BJ (cell line): ENCODE data around the gene KIF13A. TPM values are rescaled to one million over a fixed set of nuclear protein-coding genes. Genes with fewer than 3 reads are reported as not detected.

ENCODE experiments used
- CTCF ChIA-PET: fragments of 350-600 bp; formaldehyde crosslinking; extraction: SDS; loops from one replicate; lab custom pipeline; 2021; ENCODE audit warnings: antibody characterized with exemption, inconsistent platforms; lab: Yijun Ruan, JAX
- POLR2A ChIA-PET: fragments of 300-600 bp; sonication (Branson Sonifier 250); formaldehyde crosslinking; extraction: SDS; loops from one replicate; lab custom pipeline; 2021; ENCODE audit warnings: antibody characterized with exemption; lab: Charles Lee
- DNase-seq: peaks from one replicate; pipeline ENCODE4 v3.0.0-alpha.2; 2011; ENCODE audit warnings: low read depth
- H3K27me3 ChIP-seq: 2 replicates; pipeline ENCODE4 v1.6.0; 2011; ENCODE audit warnings: low read length; ENCODE audit not compliant: control insufficient read depth, insufficient read depth
- H3K36me3 ChIP-seq: 2 replicates; pipeline ENCODE4 v1.5.1; 2011; ENCODE audit warnings: low read length; ENCODE audit not compliant: control insufficient read depth, insufficient read depth
- H3K4me3 ChIP-seq: 2 replicates; pipeline ENCODE4 v1.5.1; 2011; ENCODE audit warnings: low read depth, mild to moderate bottlenecking, control low read depth, low read length
- CTCF ChIP-seq: IDR thresholded peaks from 2 replicates; pipeline ENCODE4 v1.5.1; 2011; ENCODE audit warnings: low read depth, mild to moderate bottlenecking, control low read depth, inconsistent platforms, low read length, moderate library complexity; ENCODE audit not compliant: insufficient read depth
- polyA plus RNA-seq: library from polyadenylated mRNA; depleted of rRNA; stranded (reverse); fragments of >200 nt; gene quantifications from 2 replicates; pipeline ENCODE4 v1.2.3, GENCODE V29; 2011

The KIF13A gene
- polyA plus RNA-seq, 1 experiment: 41.4 TPM

DNA sequence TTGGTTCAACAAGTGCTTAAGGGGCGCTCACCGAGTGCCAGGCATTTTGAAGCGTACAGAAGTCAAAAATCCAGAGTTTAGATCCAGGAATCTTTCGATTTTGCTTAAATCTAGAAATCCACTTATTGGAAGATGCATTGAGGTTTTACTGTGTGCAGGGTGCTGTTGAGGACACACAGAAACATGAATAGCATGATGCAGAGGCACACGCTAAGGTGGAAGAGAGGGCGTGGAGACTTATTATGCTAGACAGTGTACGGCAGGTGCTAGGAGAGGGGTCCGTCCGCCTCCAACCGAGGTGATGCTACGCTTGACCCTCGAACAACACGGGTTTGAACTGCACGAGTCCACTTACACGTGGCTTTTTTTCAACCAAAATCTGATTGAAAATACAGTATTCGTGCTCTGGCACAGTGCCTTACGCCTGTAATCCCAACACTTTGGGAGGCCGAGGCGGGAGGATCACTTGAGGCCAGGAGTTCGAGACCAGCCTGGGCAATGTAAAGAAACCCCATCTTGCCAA is 1.0 kb upstream of the KIF13A start:
- POLR2A ChIA-PET: no interaction called here
- Histone ChIP-seq H3K36me3 (peaks cover 4% of the 10 kb centered on the region; the same call in 1 of the 2 replicates), H3K4me3 (peak overlapping the region; percentile 50), H3K27me3 (no peaks in the 10 kb centered on the region)
- CTCF ChIA-PET: no interaction called here
- TF ChIP-seq CTCF: no peak
- no peak for DNase-seq

- H3K27me3 ChIP-seq: no peaks in the 10 kb centered on the region
- H3K4me3 ChIP-seq: peak overlapping the region; percentile 50
- no peak for DNase-seq
- ChIA-PET POLR2A (no interaction called here), CTCF (interaction anchor here (0.6 to 1.9 kb wide), 3 partner anchors 13 to 60 kb away, joined by 3 to 6 read pairs (median 4); no protein-coding TSS in a partner anchor)
- peaks cover 4% of the 10 kb centered on the region; the same call in 1 of the 2 replicates for H3K36me3 ChIP-seq
- no peak for TF ChIP-seq CTCF
These were observed 424 bp upstream of the KIF13A start for GRCh38 chr6:17987697-17988421.

DNA sequence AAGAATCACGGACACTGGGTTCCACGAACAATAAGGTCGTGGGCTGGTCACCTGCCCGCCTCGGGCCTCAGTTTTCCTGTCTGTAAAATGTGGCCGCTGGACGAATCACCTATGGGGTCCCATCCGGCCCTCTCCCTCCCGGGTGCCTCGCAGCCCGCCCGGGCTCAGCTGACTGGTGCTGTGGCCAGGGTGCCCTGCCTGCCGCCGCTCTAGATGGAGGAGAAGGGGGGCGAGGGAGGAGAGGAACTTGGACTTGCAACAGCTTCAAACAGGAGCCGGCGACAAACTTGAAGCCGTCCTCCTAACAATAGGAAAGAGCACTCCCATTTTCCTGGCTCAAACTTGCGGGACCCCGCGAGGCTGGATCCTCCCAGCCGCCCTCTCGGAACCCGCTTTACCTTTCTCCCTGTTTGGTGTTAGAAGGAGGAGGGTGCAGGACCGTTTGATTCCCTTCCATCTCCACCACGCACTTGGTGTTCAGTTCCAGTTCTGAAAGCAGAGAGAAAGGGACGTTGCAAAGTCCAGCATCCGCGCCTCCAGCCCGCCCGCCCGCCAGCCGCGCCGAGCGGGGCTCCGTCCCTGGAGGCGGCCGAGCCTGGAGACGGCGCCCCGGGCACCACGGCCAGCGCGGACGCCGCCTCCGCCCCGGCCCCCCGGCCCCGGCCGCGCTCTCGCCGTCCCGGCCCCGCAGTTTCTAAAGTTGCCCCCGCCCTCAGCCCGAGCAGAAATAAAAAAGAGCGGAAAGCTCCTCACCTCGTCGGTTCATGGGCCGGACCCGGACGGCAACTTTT is 584 bp downstream of the KIF13A start:
- CTCF ChIA-PET: interaction anchor here (0.7 to 1.9 kb wide), 3 partner anchors 58 to 148 kb away, joined by 3 to 6 read pairs (median 3); no protein-coding TSS in a partner anchor
- no peak for DNase-seq
- Histone ChIP-seq H3K27me3 (no peaks in the 10 kb centered on the region), H3K36me3 (peaks cover 4% of the 10 kb centered on the region; the same call in 1 of the 2 replicates), H3K4me3 (peak overlapping the region; percentile 50)
- no peak for TF ChIP-seq CTCF
- POLR2A ChIA-PET: no interaction called here

GRCh38 chr6:17985934-17986655 is 1.3 kb downstream of the KIF13A start:
- H3K4me3 ChIP-seq: peak overlapping the region; percentile 50
- peaks cover 4% of the 10 kb centered on the region; the same call in 1 of the 2 replicates for H3K36me3 ChIP-seq
- POLR2A ChIA-PET: interaction anchor here (0.5 kb wide), 1 partner anchor 152 kb away, joined by 3 read pairs; no protein-coding TSS in a partner anchor
- CTCF ChIA-PET: interaction anchor here (1.9 kb wide), 1 partner anchor 61 kb away, joined by 6 read pairs; no protein-coding TSS in a partner anchor
- no peaks in the 10 kb centered on the region for H3K27me3 ChIP-seq
- no peak for DNase-seq
- no peak for TF ChIP-seq CTCF
